Dendritic cell treated with granulocyte-macrophage colony-stimulating factor and Interleukin-4, amounts not matched to agents 40 ng/mL and 50 ng/mL, for 4 days (primary cell): ENCODE data around the gene LONP1.

ENCODE experiments used
- H3K27ac Mint-ChIP-seq: one replicate; pipeline ENCODE4 v1.8.0; 2022; ENCODE audit warnings: mild to moderate bottlenecking, mixed read lengths
- H3K27me3 Mint-ChIP-seq: one replicate; pipeline ENCODE4 v1.8.0; 2022; ENCODE audit warnings: mild to moderate bottlenecking, mixed read lengths
- H3K36me3 Mint-ChIP-seq: one replicate; pipeline ENCODE4 v1.8.0; 2022; ENCODE audit warnings: low read depth, mixed read lengths
- H3K4me1 Mint-ChIP-seq: one replicate; pipeline ENCODE4 v1.8.0; 2022; ENCODE audit warnings: low read depth, mixed read lengths
- H3K4me3 Mint-ChIP-seq: one replicate; pipeline ENCODE4 v1.8.0; 2022; ENCODE audit warnings: mild to moderate bottlenecking, moderate library complexity, mixed read lengths
- H3K9me3 Mint-ChIP-seq: one replicate; pipeline ENCODE4 v1.8.0; 2022; ENCODE audit warnings: mixed read lengths
- intact Hi-C: fragments of 100-400 bp; cut with micrococcal nuclease; formaldehyde crosslinking; loops from one replicate; pipeline ENCODE4 v1.15.0; 2022

LONP1 gene

GRCh38 chr19:5671600-5671999 lies 48.3 kb downstream of the LONP1 start:
- H3K27me3 Mint-ChIP-seq, result no peaks in the 10 kb centered on the region
- H3K36me3 Mint-ChIP-seq, result peaks cover 77% of the 10 kb centered on the region
- intact Hi-C loops, result no loop called here
- no peaks in the 10 kb centered on the region for H3K4me1 Mint-ChIP-seq
- H3K27ac Mint-ChIP-seq, result no peak overlapping the region
- no peaks in the 10 kb centered on the region for H3K9me3 Mint-ChIP-seq
- no peak overlapping the region for H3K4me3 Mint-ChIP-seq

GRCh38 chr19:5669212-5669611 lies 50.7 kb downstream of the LONP1 start:
- no peak overlapping the region for H3K4me3 Mint-ChIP-seq
- no peaks in the 10 kb centered on the region for H3K9me3 Mint-ChIP-seq
- H3K4me1 Mint-ChIP-seq, result no peaks in the 10 kb centered on the region
- no peaks in the 10 kb centered on the region for H3K27me3 Mint-ChIP-seq
- peaks cover 95% of the 10 kb centered on the region for H3K36me3 Mint-ChIP-seq
- no peak overlapping the region for H3K27ac Mint-ChIP-seq
- intact Hi-C loops, result no loop called here

GRCh38 chr19:5667751-5668271 lies 52.1 kb downstream of the LONP1 start:
- Mint-ChIP-seq H3K4me1 (no peaks in the 10 kb centered on the region), H3K27me3 (no peaks in the 10 kb centered on the region), H3K27ac (no peak overlapping the region), H3K4me3 (no peak overlapping the region), H3K9me3 (no peaks in the 10 kb centered on the region), H3K36me3 (peaks cover 95% of the 10 kb centered on the region)
- intact Hi-C loops, result no loop called here

GRCh38 chr19:5666921-5667610 lies 52.9 kb downstream of the LONP1 start:
- intact Hi-C loops, result no loop called here

GRCh38 chr19:5665781-5666513 lies 54.0 kb downstream of the LONP1 start:
- Mint-ChIP-seq H3K9me3 (no peaks in the 10 kb centered on the region), H3K36me3 (peaks cover 100% of the 10 kb centered on the region), H3K27ac (no peak overlapping the region), H3K27me3 (no peaks in the 10 kb centered on the region), H3K4me3 (no peak overlapping the region), H3K4me1 (no peaks in the 10 kb centered on the region)
- intact Hi-C loops, result no loop called here

More at GRCh38 chr19:5666921-5667610, 52.9 kb downstream of the LONP1 start:
- Mint-ChIP-seq H3K4me1 (no peaks in the 10 kb centered on the region), H3K9me3 (no peaks in the 10 kb centered on the region), H3K27me3 (no peaks in the 10 kb centered on the region), H3K27ac (no peak overlapping the region), H3K36me3 (peaks cover 100% of the 10 kb centered on the region), H3K4me3 (no peak overlapping the region)

DNA sequence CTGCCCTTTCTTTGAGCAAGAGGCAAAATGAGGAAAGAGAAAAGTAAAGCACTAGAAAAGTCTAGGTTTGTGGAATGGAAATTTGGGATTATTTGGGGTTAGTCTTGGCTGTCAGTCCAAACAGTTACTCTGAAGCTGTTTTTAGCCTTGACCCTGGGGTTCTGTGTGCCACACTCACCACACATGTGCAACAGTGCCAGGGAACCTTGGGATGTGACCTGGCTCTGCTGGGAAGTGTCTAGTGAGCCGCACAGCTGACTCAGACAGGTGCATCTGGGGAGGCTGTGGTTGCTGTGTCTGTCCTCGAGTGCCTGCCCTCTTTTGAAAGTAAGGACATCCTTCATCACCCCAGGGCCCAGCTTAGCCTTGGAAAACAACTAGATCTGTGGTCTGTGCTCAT lies 55.4 kb downstream of the LONP1 start:
- Mint-ChIP-seq H3K36me3 (peaks cover 100% of the 10 kb centered on the region), H3K27me3 (no peaks in the 10 kb centered on the region), H3K27ac (no peak overlapping the region), H3K9me3 (no peaks in the 10 kb centered on the region), H3K4me1 (no peaks in the 10 kb centered on the region), H3K4me3 (no peak overlapping the region)
- intact Hi-C loops, result no loop called here

DNA sequence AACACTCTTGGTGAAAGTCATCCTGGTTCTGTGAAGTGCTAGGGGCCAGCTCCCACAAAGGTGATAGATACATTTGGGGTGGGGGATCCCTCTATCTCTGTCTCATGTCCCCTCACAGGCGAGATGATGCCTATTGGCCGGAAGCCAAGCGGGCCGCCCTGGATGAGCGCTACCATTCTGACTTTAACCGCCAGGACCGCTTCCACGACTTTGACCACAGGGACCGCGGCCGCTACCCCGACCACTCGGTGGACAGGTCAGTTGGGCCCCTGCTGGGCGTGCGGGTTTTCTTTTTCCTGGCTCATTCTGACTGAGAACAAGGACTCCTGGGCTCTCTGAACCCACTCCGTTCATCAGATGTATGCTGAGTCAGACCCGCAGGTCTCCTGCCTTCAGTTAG lies 56.0 kb downstream of the LONP1 start:
- Mint-ChIP-seq H3K4me1 (no peaks in the 10 kb centered on the region), H3K36me3 (peaks cover 100% of the 10 kb centered on the region), H3K27ac (no peak overlapping the region), H3K27me3 (no peaks in the 10 kb centered on the region), H3K4me3 (no peak overlapping the region), H3K9me3 (no peaks in the 10 kb centered on the region)
- intact Hi-C loops, result no loop called here

DNA sequence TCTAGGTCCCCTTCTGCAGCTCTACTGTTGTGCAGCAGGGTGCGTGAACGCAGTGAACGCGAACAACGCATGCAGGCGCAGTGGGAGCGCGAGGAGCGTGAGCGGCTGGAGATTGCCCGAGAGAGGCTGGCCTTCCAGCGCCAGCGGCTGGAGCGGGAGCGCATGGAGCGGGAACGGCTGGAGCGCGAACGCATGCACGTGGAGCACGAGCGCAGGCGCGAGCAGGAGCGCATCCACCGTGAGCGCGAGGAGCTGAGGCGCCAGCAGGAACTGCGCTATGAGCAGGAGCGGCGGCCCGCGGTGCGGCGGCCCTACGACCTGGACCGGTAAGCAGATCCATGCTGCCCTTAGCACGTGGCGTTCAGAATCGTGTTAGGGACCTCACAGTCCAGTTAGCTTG lies 58.5 kb downstream of the LONP1 start:
- Mint-ChIP-seq H3K9me3 (no peaks in the 10 kb centered on the region), H3K27ac (no peak overlapping the region), H3K4me3 (no peak overlapping the region), H3K36me3 (peaks cover 100% of the 10 kb centered on the region), H3K4me1 (no peaks in the 10 kb centered on the region), H3K27me3 (no peaks in the 10 kb centered on the region)
- intact Hi-C loops, result no loop called here

- intact Hi-C loops, result no loop called here
- no peak overlapping the region for H3K4me3 Mint-ChIP-seq
- no peak overlapping the region for H3K27ac Mint-ChIP-seq
- no peaks in the 10 kb centered on the region for H3K9me3 Mint-ChIP-seq
- H3K4me1 Mint-ChIP-seq, result no peaks in the 10 kb centered on the region
- H3K36me3 Mint-ChIP-seq, result peaks cover 100% of the 10 kb centered on the region
- H3K27me3 Mint-ChIP-seq, result no peaks in the 10 kb centered on the region
Observed at GRCh38 chr19:5655412-5655811, 64.5 kb downstream of the LONP1 start.

GRCh38 chr19:5654931-5655330 lies 65.0 kb downstream of the LONP1 start:
- Mint-ChIP-seq H3K36me3 (peaks cover 100% of the 10 kb centered on the region), H3K4me3 (no peak overlapping the region), H3K27me3 (no peaks in the 10 kb centered on the region), H3K4me1 (no peaks in the 10 kb centered on the region), H3K9me3 (no peaks in the 10 kb centered on the region), H3K27ac (no peak overlapping the region)
- intact Hi-C loops, result no loop called here

- intact Hi-C loops, result no loop called here
- no peak overlapping the region for H3K27ac Mint-ChIP-seq
- no peaks in the 10 kb centered on the region for H3K9me3 Mint-ChIP-seq
- H3K36me3 Mint-ChIP-seq, result peaks cover 96% of the 10 kb centered on the region
- H3K27me3 Mint-ChIP-seq, result no peaks in the 10 kb centered on the region
- H3K4me3 Mint-ChIP-seq, result no peak overlapping the region
- H3K4me1 Mint-ChIP-seq, result no peaks in the 10 kb centered on the region
Observed at GRCh38 chr19:5652261-5652660, 67.7 kb downstream of the LONP1 start.

- H3K4me1 Mint-ChIP-seq, result no peaks in the 10 kb centered on the region
- H3K9me3 Mint-ChIP-seq, result no peaks in the 10 kb centered on the region
- H3K27ac Mint-ChIP-seq, result no peak overlapping the region
- no peak overlapping the region for H3K4me3 Mint-ChIP-seq
- H3K36me3 Mint-ChIP-seq, result peaks cover 96% of the 10 kb centered on the region
- intact Hi-C loops, result no loop called here
- H3K27me3 Mint-ChIP-seq, result no peaks in the 10 kb centered on the region
Observed at GRCh38 chr19:5651361-5651760, 68.6 kb downstream of the LONP1 start.

DNA sequence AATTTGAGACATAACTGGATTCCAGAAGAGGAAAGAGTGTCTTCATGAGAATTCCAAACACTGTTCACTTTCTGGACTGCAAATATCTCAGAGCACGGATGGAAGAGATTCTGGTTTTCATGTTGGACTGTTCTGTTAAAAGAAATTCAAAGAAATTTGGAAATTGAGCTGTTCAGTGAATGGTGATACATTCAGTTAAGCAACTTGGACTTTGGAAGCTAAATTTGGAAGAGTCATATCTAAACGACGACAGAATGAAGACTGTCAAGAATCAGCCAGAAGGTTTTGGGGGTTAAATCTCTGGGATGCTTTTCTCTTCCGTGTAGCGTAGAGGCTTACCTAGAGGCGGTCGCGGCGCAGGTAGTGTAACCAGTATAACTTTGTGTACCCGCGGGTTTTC lies 71.5 kb downstream of the LONP1 start:
- Mint-ChIP-seq H3K4me1 (peaks cover 8% of the 10 kb centered on the region), H3K4me3 (no peak overlapping the region), H3K9me3 (no peaks in the 10 kb centered on the region), H3K27me3 (no peaks in the 10 kb centered on the region), H3K36me3 (peaks cover 96% of the 10 kb centered on the region), H3K27ac (no peak overlapping the region)
- intact Hi-C loops, result no loop called here

- Mint-ChIP-seq H3K36me3 (peaks cover 96% of the 10 kb centered on the region), H3K4me1 (peaks cover 9% of the 10 kb centered on the region), H3K27me3 (no peaks in the 10 kb centered on the region), H3K27ac (no peak overlapping the region), H3K9me3 (no peaks in the 10 kb centered on the region), H3K4me3 (no peak overlapping the region)
- intact Hi-C loops, result no loop called here
Observed at GRCh38 chr19:5646703-5647102, 73.2 kb downstream of the LONP1 start.
